Middle frontal gyrus (tissue), 1 donor: ENCODE measurements around the gene FAM171A1.
"Not testable (repeated sequence)": the region's sequence is repeated elsewhere in the genome, so short reads cannot be mapped to it uniquely, and the experiment has no call there.

Source experiments
- DNase-seq: peaks from one replicate; pipeline ENCODE4 v3.0.0-alpha.2; 2015; ENCODE audit warnings: low spot score; ENCODE audit errors: extremely low spot score

The FAM171A1 gene

GRCh38 chr10:15320118-15320517 lies 51.0 kb downstream of the FAM171A1 start:
- no peak for DNase-seq

GRCh38 chr10:15316871-15317464 lies 54.1 kb downstream of the FAM171A1 start:
- DNase-seq: no peak

- DNase-seq: no peak
Measured at GRCh38 chr10:15316145-15316544, 54.9 kb downstream of the FAM171A1 start.

- no peak for DNase-seq
Measured at GRCh38 chr10:15315286-15315685, 55.8 kb downstream of the FAM171A1 start.

GRCh38 chr10:15314482-15315045 lies 56.5 kb downstream of the FAM171A1 start:
- DNase-seq: no peak

GRCh38 chr10:15313843-15314242 lies 57.2 kb downstream of the FAM171A1 start:
- peak; percentile 61 for DNase-seq

GRCh38 chr10:15313047-15313446 lies 58.0 kb downstream of the FAM171A1 start:
- DNase-seq: no peak

GRCh38 chr10:15311569-15312280 lies 59.4 kb downstream of the FAM171A1 start:
- DNase-seq: no peak

GRCh38 chr10:15310776-15311568 lies 60.1 kb downstream of the FAM171A1 start:
- DNase-seq: no peak

GRCh38 chr10:15309221-15309620 lies 61.9 kb downstream of the FAM171A1 start:
- DNase-seq: no peak

GRCh38 chr10:15306735-15307280 lies 64.3 kb downstream of the FAM171A1 start:
- DNase-seq: no peak

- DNase-seq: no peak
Measured at GRCh38 chr10:15305634-15306033, 65.5 kb downstream of the FAM171A1 start.

GRCh38 chr10:15305161-15305560 lies 65.9 kb downstream of the FAM171A1 start:
- DNase-seq: no peak

GRCh38 chr10:15302188-15302956 lies 68.7 kb downstream of the FAM171A1 start:
- DNase-seq: not testable (repeated sequence)

GRCh38 chr10:15300697-15301096 lies 70.4 kb downstream of the FAM171A1 start:
- DNase-seq: no peak

- no peak for DNase-seq
Measured at GRCh38 chr10:15300145-15300544, 70.9 kb downstream of the FAM171A1 start.

GRCh38 chr10:15296701-15297100 lies 74.4 kb downstream of the FAM171A1 start:
- no peak for DNase-seq

GRCh38 chr10:15295537-15296325 lies 75.4 kb downstream of the FAM171A1 start:
- no peak for DNase-seq

GRCh38 chr10:15293862-15294842 lies 76.9 kb downstream of the FAM171A1 start:
- DNase-seq: peak; percentile 67
